SK-N-MC (cell line): ENCODE results near the gene APP.

Experiments
- EZH2 ChIP-seq: fragments of 200-600 bp; sonication (generic); IDR thresholded peaks from one replicate; pipeline ENCODE4 v1.6.1; 2017; ENCODE audit warnings: antibody characterized with exemption
- POLR2AphosphoS5 ChIP-seq: IDR thresholded peaks from 2 replicates; pipeline ENCODE4 v1.6.1; 2012; ENCODE audit warnings: mild to moderate bottlenecking, low read depth, low read length, borderline replicate concordance

DNA sequence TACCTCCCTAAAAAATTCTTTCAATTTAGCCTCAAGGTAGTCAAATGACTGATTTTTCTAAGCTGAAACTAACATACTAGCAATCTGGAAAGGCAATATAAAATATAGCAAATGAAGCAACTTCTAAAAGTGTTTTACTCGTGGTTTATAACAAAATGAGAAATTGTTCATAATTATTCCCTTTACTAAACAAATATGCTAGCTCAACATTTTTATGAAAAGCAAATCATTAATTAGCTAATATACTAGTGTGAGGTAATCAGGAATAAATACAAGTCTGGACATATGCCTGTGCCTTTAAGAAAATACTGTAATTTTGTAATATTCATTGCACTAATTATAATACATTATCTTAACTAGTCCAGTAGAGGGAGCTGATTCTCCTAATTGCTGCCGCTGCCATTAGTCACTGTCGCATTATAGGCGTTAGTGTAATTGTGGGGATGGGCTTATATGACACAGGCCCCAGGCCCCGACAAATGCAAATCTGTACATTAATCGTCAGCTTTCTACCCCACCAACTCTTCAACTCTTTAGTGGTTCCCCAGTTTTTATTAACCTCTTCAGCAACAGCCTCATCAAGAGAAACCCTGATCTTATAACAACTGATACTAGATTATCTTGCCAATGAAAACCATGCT, 274.9 kb downstream of the APP start:
- TF ChIP-seq EZH2 (no peak), POLR2AphosphoS5 (no peak)
